Measurements from ENCODE around the gene PRCD. TPM values are rescaled to one million over a fixed set of nuclear protein-coding genes. Genes with fewer than 3 reads are reported as not detected.

PRCD gene
- total RNA-seq, 1 donor from 2014 or later: 5.3 TPM

DNA sequence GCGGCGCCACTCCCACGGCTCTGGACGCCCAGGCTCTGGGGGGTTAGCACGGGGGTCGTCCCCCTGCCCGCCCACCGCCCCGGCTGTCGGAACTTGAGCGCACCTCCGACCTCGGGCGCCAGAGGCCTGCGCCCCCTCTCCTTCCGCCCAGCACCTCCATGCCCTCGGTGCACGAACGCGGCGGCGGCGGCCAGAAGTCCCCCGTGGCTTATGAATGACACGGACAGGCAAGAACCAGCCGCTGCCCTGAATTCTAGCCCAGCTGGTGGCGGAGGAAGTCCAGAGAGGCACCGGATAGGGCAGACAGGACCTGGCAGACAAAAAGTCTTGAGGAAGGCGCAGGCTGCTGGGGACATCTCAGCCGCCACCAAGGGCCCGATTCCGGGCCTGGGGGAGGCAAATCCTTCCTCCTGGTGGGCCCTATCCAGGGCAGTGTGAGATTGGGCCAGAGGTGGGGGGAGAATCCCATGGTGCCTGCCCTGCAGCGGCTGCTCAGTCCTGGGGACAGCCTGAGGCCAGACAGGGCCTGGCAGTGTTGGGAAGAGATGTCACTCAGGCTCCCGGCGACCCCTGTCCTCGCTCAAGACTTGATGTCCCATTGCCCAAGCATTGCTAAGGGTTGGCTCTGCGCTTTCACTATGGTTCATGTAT, 1.4 kb upstream of the PRCD start:
- intact Hi-C loops (cut with micrococcal nuclease): no loop called here
- POLR2A ChIA-PET: interaction anchor here (3.6 kb wide), 1 partner anchor 11 kb away, joined by 16 read pairs; no protein-coding TSS in a partner anchor
- ATAC-seq (ENCODE audit: low read depth): no peak
- H3K36me3 Mint-ChIP-seq (ENCODE audit: low read depth): no peaks in the 10 kb centered on the region
- peak overlapping the region; percentile 55 for H3K4me3 Mint-ChIP-seq
- DNase-seq: no peak
- no peaks in the 10 kb centered on the region for H3K9me3 Mint-ChIP-seq
- H3K27me3 Mint-ChIP-seq: peaks cover 16% of the 10 kb centered on the region
- CTCF ChIA-PET: interaction anchor here (1.1 kb wide), 1 partner anchor 15 kb away, joined by 3 read pairs; no protein-coding TSS in a partner anchor
- H3K4me1 Mint-ChIP-seq: peaks cover 21% of the 10 kb centered on the region
- H3K27ac Mint-ChIP-seq: no peak overlapping the region
- TF ChIP-seq CTCF (IDR thresholded peaks at IDR 0.05): no peak

- no peak overlapping the region for H3K27ac Mint-ChIP-seq
- no peak for TF ChIP-seq CTCF (IDR thresholded peaks at IDR 0.05)
- H3K27me3 Mint-ChIP-seq: peaks cover 20% of the 10 kb centered on the region
- peaks cover 21% of the 10 kb centered on the region for H3K4me1 Mint-ChIP-seq
- no peak for ATAC-seq (ENCODE audit: low read depth)
- peak overlapping the region; percentile 59 for H3K4me3 Mint-ChIP-seq
- no peaks in the 10 kb centered on the region for H3K36me3 Mint-ChIP-seq (ENCODE audit: low read depth)
- no peak for DNase-seq
- no peaks in the 10 kb centered on the region for H3K9me3 Mint-ChIP-seq
- ChIA-PET CTCF (interaction anchor here (1.1 kb wide), 1 partner anchor 16 kb away, joined by 3 read pairs; no protein-coding TSS in a partner anchor), POLR2A (interaction anchor here (1.1 to 3.6 kb wide), 2 partner anchors 11 to 18 kb away, joined by 3 to 16 read pairs; no protein-coding TSS in a partner anchor)
- intact Hi-C loops (cut with micrococcal nuclease): no loop called here
Measured at GRCh38 chr17:76538941-76539570, 788 bp upstream of the PRCD start.

GRCh38 chr17:76540381-76541300, 797 bp downstream of the PRCD start:
- intact Hi-C loops (cut with micrococcal nuclease): no loop called here
- ATAC-seq (ENCODE audit: low read depth) (peak; percentile 63), DNase-seq (no peak)
- TF ChIP-seq CTCF (IDR thresholded peaks at IDR 0.05): no peak
- no peaks in the 10 kb centered on the region for H3K9me3 Mint-ChIP-seq
- no peaks in the 10 kb centered on the region for H3K36me3 Mint-ChIP-seq (ENCODE audit: low read depth)
- ChIA-PET POLR2A (interaction anchor here (0.6 to 3.6 kb wide), 3 partner anchors 9 to 234 kb away, joined by 3 to 16 read pairs (median 3); no protein-coding TSS in a partner anchor), CTCF (interaction anchor here (1.8 kb wide), 1 partner anchor 17 kb away, joined by 9 read pairs; no protein-coding TSS in a partner anchor)
- H3K4me1 Mint-ChIP-seq: peaks cover 21% of the 10 kb centered on the region
- H3K4me3 Mint-ChIP-seq: no peak overlapping the region
- H3K27me3 Mint-ChIP-seq: peaks cover 21% of the 10 kb centered on the region
- H3K27ac Mint-ChIP-seq: no peak overlapping the region

GRCh38 chr17:76541739-76542454, 2.1 kb downstream of the PRCD start:
- ATAC-seq (ENCODE audit: low read depth): no peak
- no peak overlapping the region for H3K27ac Mint-ChIP-seq
- H3K4me1 Mint-ChIP-seq: peaks cover 18% of the 10 kb centered on the region
- CTCF ChIA-PET: no interaction called here
- no peak overlapping the region for H3K4me3 Mint-ChIP-seq
- intact Hi-C loops (cut with micrococcal nuclease): no loop called here
- H3K27me3 Mint-ChIP-seq: peaks cover 19% of the 10 kb centered on the region
- POLR2A ChIA-PET: interaction anchor here (3.6 to 5.4 kb wide), 2 partner anchors 13 to 14 kb away, joined by 16 to 51 read pairs; no protein-coding TSS in a partner anchor
- TF ChIP-seq CTCF (IDR thresholded peaks at IDR 0.05): no peak
- H3K36me3 Mint-ChIP-seq (ENCODE audit: low read depth): no peaks in the 10 kb centered on the region
- no peak for DNase-seq
- H3K9me3 Mint-ChIP-seq: no peaks in the 10 kb centered on the region

Data from activated B cell treated with CpG ODN at 0.5 μM for 24 hours (primary cell).